A673 (cell line): ENCODE results near the gene PDCD1. TPM values are rescaled to one million over a fixed set of nuclear protein-coding genes. Genes with fewer than 3 reads are reported as not detected.

ENCODE experiments used
- BruUV-seq: library from RNA; stranded (reverse); fragments of 400-500 nt; replicated peaks from 2 replicates; lab custom pipeline; 2021; lab: Mats Ljungman, UMichigan
- CTCF ChIA-PET: fragments of 300-600 bp; sonication (Branson Sonifier 250); formaldehyde crosslinking; loops from one replicate; lab custom pipeline; 2022; ENCODE audit warnings: antibody characterized with exemption; lab: Charles Lee
- POLR2A ChIA-PET: fragments of 300-600 bp; sonication (Branson Sonifier 250); formaldehyde crosslinking; loops from one replicate; lab custom pipeline; 2022; ENCODE audit warnings: antibody characterized with exemption; ENCODE audit not compliant: low non-redundant PET; lab: Charles Lee
- DNase-seq: peaks from one replicate; pipeline ENCODE4 v3.0.0-alpha.2; 2015; ENCODE audit warnings: low spot score
- H3K27ac ChIP-seq: fragments of 200-600 bp; sonication (generic); 2 replicates; pipeline ENCODE4 v1.5.1; 2016; ENCODE audit warnings: mixed run types, low read depth, mild to moderate bottlenecking, mixed read lengths, antibody characterized with exemption, low read length; ENCODE audit not compliant: poor library complexity, severe bottlenecking
- H3K27me3 ChIP-seq: fragments of 200-600 bp; sonication (generic); replicated peaks from 2 replicates; pipeline ENCODE4 v1.6.1; 2017; ENCODE audit warnings: mixed run types, low read depth, mild to moderate bottlenecking, mixed read lengths, antibody characterized with exemption, low read length; ENCODE audit not compliant: insufficient read depth, poor library complexity
- H3K36me3 ChIP-seq: fragments of 200-600 bp; sonication (generic); 2 replicates; pipeline ENCODE4 v1.6.1; 2016; ENCODE audit warnings: mixed run types, mild to moderate bottlenecking, mixed read lengths, antibody characterized with exemption, low read length; ENCODE audit not compliant: insufficient read depth, poor library complexity, severe bottlenecking
- H3K4me1 ChIP-seq: fragments of 200-600 bp; sonication (generic); 2 replicates; pipeline ENCODE4 v1.6.1; 2017; ENCODE audit warnings: mixed run types, mild to moderate bottlenecking, mixed read lengths, antibody characterized with exemption, low read length; ENCODE audit not compliant: insufficient read depth, poor library complexity, severe bottlenecking
- H3K4me3 ChIP-seq: fragments of 200-600 bp; sonication (generic); 2 replicates; pipeline ENCODE4 v1.5.1; 2016; ENCODE audit warnings: low read depth, mixed run types, mild to moderate bottlenecking, mixed read lengths, low read length; ENCODE audit not compliant: poor library complexity, severe bottlenecking
- H3K9me3 ChIP-seq: fragments of 200-600 bp; sonication (generic); 2 replicates; pipeline ENCODE4 v1.6.1; 2016; ENCODE audit warnings: mixed run types, low read depth, mild to moderate bottlenecking, mixed read lengths, antibody characterized with exemption, low read length; ENCODE audit not compliant: poor library complexity, severe bottlenecking
- CTCF ChIP-seq: fragments of 300-800, 200-600 bp; sonication (generic); conservative IDR thresholded peaks from 2 replicates; pipeline ENCODE4 v1.5.1; 2017; ENCODE audit warnings: low read depth, mild to moderate bottlenecking, antibody characterized with exemption, low read length, moderate library complexity, mixed read lengths
- EZH2 ChIP-seq: fragments of 200-600 bp; sonication (generic); IDR thresholded peaks from 2 replicates; pipeline ENCODE4 v1.6.1; 2017; ENCODE audit warnings: borderline replicate concordance, low read depth, mild to moderate bottlenecking, mixed read lengths, antibody characterized with exemption, low read length; ENCODE audit not compliant: poor library complexity, severe bottlenecking
- intact Hi-C: fragments of 100-400 bp; cut with micrococcal nuclease; formaldehyde crosslinking; loops from one replicate; pipeline ENCODE4 v1.10.0; 2022; ENCODE audit not compliant: unreplicated experiment
- total RNA-seq: library from RNA; stranded (reverse); gene quantifications from 2 replicates; pipeline ENCODE4 v1.2.3, GENCODE V29; 2021

PDCD1 gene
- total RNA-seq, 1 experiment from 2014 or later = 0.34 TPM

- CTCF ChIA-PET = no interaction called here
- Histone ChIP-seq H3K27ac (no peak overlapping the region), H3K27me3 (no peaks in the 10 kb centered on the region), H3K36me3 (peaks cover 4% of the 10 kb centered on the region), H3K4me3 (no peak overlapping the region), H3K4me1 (peaks cover 11% of the 10 kb centered on the region), H3K9me3 (peaks cover 7% of the 10 kb centered on the region)
- no peak for TF ChIP-seq EZH2
- no peak for TF ChIP-seq CTCF
- intact Hi-C loops = no loop called here
- no peak for DNase-seq
- BruUV-seq = no TSS peak
- POLR2A ChIA-PET = interaction anchor here (0.5 kb wide), 1 partner anchor 57 kb away, joined by 3 read pairs; no protein-coding TSS in a partner anchor
These were observed 32.8 kb upstream of the PDCD1 start for GRCh38 chr2:241891315-241891987.

- BruUV-seq = no TSS peak
- Histone ChIP-seq H3K27me3 (no peaks in the 10 kb centered on the region), H3K36me3 (peaks cover 4% of the 10 kb centered on the region), H3K27ac (no peak overlapping the region), H3K4me3 (no peak overlapping the region), H3K4me1 (peaks cover 18% of the 10 kb centered on the region), H3K9me3 (peaks cover 7% of the 10 kb centered on the region)
- ChIA-PET CTCF (no interaction called here), POLR2A (interaction anchor here (0.5 kb wide), 1 partner anchor 56 kb away, joined by 3 read pairs; no protein-coding TSS in a partner anchor)
- TF ChIP-seq EZH2 (no peak), CTCF (no peak)
- no peak for DNase-seq
- intact Hi-C loops = no loop called here
These were observed 32.0 kb upstream of the PDCD1 start for GRCh38 chr2:241890524-241891235.

GRCh38 chr2:241888641-241889040 is 29.9 kb upstream of the PDCD1 start:
- BruUV-seq = no TSS peak
- Histone ChIP-seq H3K9me3 (peaks cover 7% of the 10 kb centered on the region), H3K4me3 (no peak overlapping the region), H3K27ac (no peak overlapping the region), H3K27me3 (no peaks in the 10 kb centered on the region), H3K4me1 (peaks cover 39% of the 10 kb centered on the region), H3K36me3 (peaks cover 4% of the 10 kb centered on the region)
- POLR2A ChIA-PET = no interaction called here
- CTCF ChIA-PET = no interaction called here
- intact Hi-C loops = loop anchor here (10.0 kb wide), 1 partner anchor 184 kb away; the partner anchor contains the start of gene ING5
- TF ChIP-seq EZH2 (no peak), CTCF (no peak)
- no peak for DNase-seq
